ENCODE measurements around the gene TRIOBP.

- TF ChIP-seq CTCF (IDR thresholded peaks at IDR 0.05; ENCODE audit: insufficient read depth, low read depth, low read length) (peak; percentile 22), EZH2 (IDR thresholded peaks at IDR 0.05; ENCODE audit: insufficient read depth, low read length) (no peak)
Observed at GRCh38 chr22:37768273-37768672, 71.4 kb downstream of the TRIOBP start.

Measured in astrocyte (in vitro differentiated cells and primary cell).